ENCODE data around the gene BCL2L11.

Gene BCL2L11

GRCh38 chr2:111156529-111156928, 35.8 kb downstream of the BCL2L11 start:
- TF ChIP-seq CTCF (conservative IDR thresholded peaks at IDR 0.05; ENCODE audit: low read length) = no peak
- DNase-seq (ENCODE audit: low read depth) = no peak
- H3K4me3 ChIP-seq (ENCODE audit: low read length) = no peak overlapping the region

- TF ChIP-seq CTCF (conservative IDR thresholded peaks at IDR 0.05; ENCODE audit: low read length) = no peak
- H3K4me3 ChIP-seq (ENCODE audit: low read length) = no peak overlapping the region
- no peak for DNase-seq (ENCODE audit: low read depth)
Observed at GRCh38 chr2:111157071-111157661, 36.5 kb downstream of the BCL2L11 start.

DNA sequence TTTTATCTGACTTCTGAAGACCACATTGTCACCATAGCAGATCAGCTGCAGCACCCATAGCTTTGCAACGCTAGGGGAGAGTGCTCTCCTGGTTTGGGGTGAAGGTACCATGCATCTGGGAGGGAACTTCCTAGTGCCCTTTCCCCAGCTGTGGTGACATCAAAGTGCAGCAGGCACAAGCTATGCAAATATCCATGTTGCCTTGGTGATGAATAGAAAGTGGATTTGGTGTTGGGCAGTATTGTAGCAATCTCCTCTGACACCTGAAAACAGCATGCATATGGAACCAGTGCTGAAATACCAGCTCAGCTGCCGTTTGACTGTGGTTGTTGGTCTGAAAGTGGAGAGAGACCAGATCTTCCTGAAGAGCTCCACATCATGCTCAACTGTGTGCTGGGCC, 37.1 kb downstream of the BCL2L11 start:
- TF ChIP-seq CTCF (conservative IDR thresholded peaks at IDR 0.05; ENCODE audit: low read length) = no peak
- DNase-seq (ENCODE audit: low read depth) = no peak
- H3K4me3 ChIP-seq (ENCODE audit: low read length) = no peak overlapping the region

DNA sequence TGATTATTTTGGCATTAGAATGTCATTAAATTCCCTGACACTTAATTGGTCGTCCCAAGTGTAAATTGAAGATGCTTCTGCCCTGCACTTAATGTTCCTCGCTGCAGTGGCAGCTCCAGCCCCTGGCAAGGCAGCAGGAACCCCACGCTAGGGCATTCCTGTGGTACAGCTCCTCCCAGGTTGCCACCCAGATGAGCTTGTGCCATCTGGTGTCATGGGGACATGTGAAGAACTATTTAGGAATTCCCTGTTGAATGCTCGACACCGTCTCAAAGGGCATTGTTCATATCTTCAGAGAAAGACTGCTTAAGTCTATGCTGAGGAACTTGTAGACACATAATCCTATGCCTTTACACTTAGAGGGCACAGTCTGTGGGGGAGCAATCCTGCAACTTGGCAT, 38.9 kb downstream of the BCL2L11 start:
- no peak overlapping the region for H3K4me3 ChIP-seq (ENCODE audit: low read length)
- no peak for TF ChIP-seq CTCF (conservative IDR thresholded peaks at IDR 0.05; ENCODE audit: low read length)
- DNase-seq (ENCODE audit: low read depth) = peak; percentile 14

- TF ChIP-seq CTCF (conservative IDR thresholded peaks at IDR 0.05; ENCODE audit: low read length) = no peak
- H3K4me3 ChIP-seq (ENCODE audit: low read length) = peak overlapping the region; percentile 7; the same call in 1 of the 2 replicates
- peak; percentile 91 for DNase-seq (ENCODE audit: low read depth)
Observed at GRCh38 chr2:111160758-111161157, 40.0 kb downstream of the BCL2L11 start.

- no peak for TF ChIP-seq CTCF (conservative IDR thresholded peaks at IDR 0.05; ENCODE audit: low read length)
- H3K4me3 ChIP-seq (ENCODE audit: low read length) = no peak overlapping the region
- no peak for DNase-seq (ENCODE audit: low read depth)
Observed at GRCh38 chr2:111161971-111162370, 41.3 kb downstream of the BCL2L11 start.

GRCh38 chr2:111162718-111163331, 42.1 kb downstream of the BCL2L11 start:
- no peak overlapping the region for H3K4me3 ChIP-seq (ENCODE audit: low read length)
- DNase-seq (ENCODE audit: low read depth) = no peak
- TF ChIP-seq CTCF (conservative IDR thresholded peaks at IDR 0.05; ENCODE audit: low read length) = no peak
